Activated CD8-positive, alpha-beta T cell treated with anti-CD3 and anti-CD28 coated beads for 36 hours (primary cell): ENCODE data around the gene GPR4. TPM values are rescaled to one million over a fixed set of nuclear protein-coding genes. Genes with fewer than 3 reads are reported as not detected.

Experiments used
- ATAC-seq: fragments of 200-7000 bp; cut with Tn5 transposase; one replicate; pipeline ENCODE4 v1.10.0; 2021; ENCODE audit warnings: mild to moderate bottlenecking, moderate library complexity
- CTCF ChIA-PET: fragments of 350-600 bp; sonication (Branson Sonifier 250); formaldehyde crosslinking; loops from one replicate; lab custom pipeline; 2021; ENCODE audit warnings: antibody characterized with exemption; lab: Charles Lee
- POLR2A ChIA-PET: fragments of 350-600 bp; sonication (Branson Sonifier 250); formaldehyde crosslinking; loops from one replicate; lab custom pipeline; 2021; ENCODE audit warnings: antibody characterized with exemption; lab: Charles Lee
- DNase-seq: peaks from one replicate; pipeline ENCODE4 v3.0.0-alpha.2; 2020
- H3K27ac Mint-ChIP-seq: one replicate; pipeline ENCODE4 v1.8.0; 2021; ENCODE audit warnings: mild to moderate bottlenecking, mixed read lengths
- H3K27me3 Mint-ChIP-seq: one replicate; pipeline ENCODE4 v1.8.0; 2021; ENCODE audit warnings: mixed read lengths
- H3K36me3 Mint-ChIP-seq: one replicate; pipeline ENCODE4 v1.8.0; 2021; ENCODE audit warnings: low read depth, mixed read lengths
- H3K4me1 Mint-ChIP-seq: one replicate; pipeline ENCODE4 v1.8.0; 2021; ENCODE audit warnings: low read depth, mixed read lengths
- H3K4me3 Mint-ChIP-seq: one replicate; pipeline ENCODE4 v1.8.0; 2021; ENCODE audit warnings: mild to moderate bottlenecking, moderate library complexity, mixed read lengths
- H3K9me3 Mint-ChIP-seq: one replicate; pipeline ENCODE4 v1.8.0; 2021; ENCODE audit warnings: mixed read lengths
- intact Hi-C: fragments of 100-400 bp; cut with micrococcal nuclease; formaldehyde crosslinking; loops from one replicate; pipeline ENCODE4 v1.10.0; 2022
- total RNA-seq, 2 experiments: library from RNA; stranded (reverse); gene quantifications; one replicate each; pipeline ENCODE4 v1.2.3, GENCODE V29; 2021
- TF ChIP-seq, protein P1 (sequence below): fragments of 200-600 bp; IDR thresholded peaks from one replicate; pipeline ENCODE4 v1.8.0; 2022; ENCODE audit warnings: antibody characterized with exemption, mild to moderate bottlenecking

Gene GPR4
- total RNA-seq = not detected

DNA sequence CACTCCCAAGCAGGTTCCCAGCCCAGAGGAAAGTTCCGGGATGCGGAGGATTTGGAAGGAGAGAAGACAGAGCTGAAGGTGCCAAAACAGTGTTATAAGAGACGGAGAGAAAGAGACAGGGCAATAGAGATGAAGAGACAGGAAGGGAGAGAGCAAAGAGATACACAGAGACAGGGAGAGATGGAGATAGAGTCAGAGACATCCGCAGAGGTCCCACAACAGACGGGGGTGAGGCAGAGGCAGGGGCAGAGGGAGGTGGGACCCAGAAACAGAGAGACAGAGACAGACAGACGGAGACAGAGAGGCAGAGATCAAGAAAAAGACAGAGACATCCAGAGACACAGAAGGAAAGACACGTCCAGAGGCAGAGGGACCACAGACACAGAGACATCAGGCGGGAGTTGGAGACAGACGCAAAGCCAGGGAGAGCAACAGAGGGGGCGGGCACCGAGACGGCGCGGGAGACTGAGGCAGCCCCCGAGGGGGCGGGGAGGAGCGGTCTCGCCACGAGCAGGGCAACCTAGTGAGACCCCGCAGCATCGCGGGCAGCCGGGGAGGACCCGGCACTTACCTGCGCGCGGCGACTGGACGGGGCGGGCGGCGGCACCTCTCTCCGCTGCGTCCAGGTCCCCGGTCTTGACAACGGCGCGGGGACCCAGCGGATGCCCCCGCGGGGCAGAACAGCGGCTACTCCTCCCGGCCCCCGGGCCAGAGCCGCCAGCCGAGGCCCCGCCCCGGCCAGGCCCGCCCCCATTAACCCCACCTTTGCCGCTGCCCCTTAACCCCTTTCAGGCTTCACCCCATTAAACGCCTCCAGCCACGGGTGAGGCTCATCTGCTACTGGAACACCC, at the start of gene GPR4:
Gene GPR4, minus strand, starts transcription at position 689 of the 851 bp plus-strand sequence. CDS start 10,346 bp downstream, outside the sequence.
- Mint-ChIP-seq H3K4me1 (peaks cover 24% of the 10 kb centered on the region), H3K9me3 (no peaks in the 10 kb centered on the region), H3K4me3 (no peak within 1 kb of the TSS), H3K27ac (no peak within 1 kb of the TSS), H3K36me3 (no peaks in the 10 kb centered on the region), H3K27me3 (peaks cover 59% of the 10 kb centered on the region)
- intact Hi-C loops = no loop called here
- ChIA-PET POLR2A (interaction anchor here (0.5 to 1.0 kb wide), 2 partner anchors 24 to 248 kb away, joined by 3 read pairs; no protein-coding TSS in a partner anchor), CTCF (no interaction called here)
- peak; percentile 54 for ATAC-seq
- no peak for DNase-seq
- TF ChIP-seq, protein P1, sequence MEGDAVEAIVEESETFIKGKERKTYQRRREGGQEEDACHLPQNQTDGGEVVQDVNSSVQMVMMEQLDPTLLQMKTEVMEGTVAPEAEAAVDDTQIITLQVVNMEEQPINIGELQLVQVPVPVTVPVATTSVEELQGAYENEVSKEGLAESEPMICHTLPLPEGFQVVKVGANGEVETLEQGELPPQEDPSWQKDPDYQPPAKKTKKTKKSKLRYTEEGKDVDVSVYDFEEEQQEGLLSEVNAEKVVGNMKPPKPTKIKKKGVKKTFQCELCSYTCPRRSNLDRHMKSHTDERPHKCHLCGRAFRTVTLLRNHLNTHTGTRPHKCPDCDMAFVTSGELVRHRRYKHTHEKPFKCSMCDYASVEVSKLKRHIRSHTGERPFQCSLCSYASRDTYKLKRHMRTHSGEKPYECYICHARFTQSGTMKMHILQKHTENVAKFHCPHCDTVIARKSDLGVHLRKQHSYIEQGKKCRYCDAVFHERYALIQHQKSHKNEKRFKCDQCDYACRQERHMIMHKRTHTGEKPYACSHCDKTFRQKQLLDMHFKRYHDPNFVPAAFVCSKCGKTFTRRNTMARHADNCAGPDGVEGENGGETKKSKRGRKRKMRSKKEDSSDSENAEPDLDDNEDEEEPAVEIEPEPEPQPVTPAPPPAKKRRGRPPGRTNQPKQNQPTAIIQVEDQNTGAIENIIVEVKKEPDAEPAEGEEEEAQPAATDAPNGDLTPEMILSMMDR = no peak

DNA sequence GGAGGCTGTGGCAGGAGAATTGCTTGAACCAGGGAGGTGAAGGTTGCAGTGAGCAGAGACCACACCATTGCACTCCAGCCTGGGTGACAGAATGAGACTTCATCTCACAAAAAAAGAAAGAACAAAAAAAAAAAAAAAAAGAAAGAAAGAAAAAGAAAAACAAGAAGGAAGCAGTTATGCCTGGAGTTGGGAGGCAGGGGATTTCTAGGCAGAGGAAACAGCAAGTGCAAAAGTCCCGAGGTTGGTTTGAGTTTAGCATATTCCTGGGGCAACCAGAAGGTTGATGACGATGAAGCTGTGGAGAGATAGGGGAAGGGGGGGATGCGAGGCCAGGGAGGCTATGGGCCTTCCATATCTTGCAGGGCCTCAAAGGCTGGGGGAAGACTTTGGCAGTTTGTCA, 48.7 kb upstream of the GPR4 start:
- CTCF ChIA-PET = no interaction called here
- H3K27ac Mint-ChIP-seq = no peak overlapping the region

DNA sequence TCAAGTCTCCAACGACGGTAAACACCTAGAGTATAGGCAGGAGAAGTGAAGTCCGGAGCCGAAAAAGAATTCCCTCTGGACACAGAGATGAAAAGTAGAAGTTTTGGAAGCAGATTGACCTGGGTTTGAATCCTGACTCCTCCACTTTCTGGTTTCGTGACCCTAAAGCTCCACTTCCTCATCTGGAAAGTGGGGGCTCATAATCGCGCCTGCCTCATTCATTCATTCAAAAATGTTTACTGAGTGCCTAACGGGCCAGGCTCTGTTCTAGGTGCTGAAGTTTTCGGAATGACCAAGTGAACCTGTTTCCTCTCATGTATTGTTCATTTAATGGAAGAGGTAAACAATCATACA, 44.3 kb upstream of the GPR4 start:
- Mint-ChIP-seq H3K9me3 (no peaks in the 10 kb centered on the region), H3K36me3 (peaks cover 4% of the 10 kb centered on the region), H3K4me1 (peaks cover 29% of the 10 kb centered on the region), H3K27me3 (peaks cover 3% of the 10 kb centered on the region), H3K4me3 (peak overlapping the region; percentile 74), H3K27ac (peak overlapping the region; percentile 79)
- ATAC-seq (no peak), DNase-seq (peak; percentile 23)
- TF ChIP-seq, protein P1 = no peak
- ChIA-PET CTCF (interaction anchor here (0.7 to 1.6 kb wide), 7 partner anchors 30 to 207 kb away, joined by 3 to 10 read pairs (median 3); partner anchors contain the start of genes OPA3 and QPCTL), POLR2A (interaction anchor here (0.6 to 1.3 kb wide), 6 partner anchors 17 to 150 kb away, joined by 3 to 5 read pairs (median 3); partner anchors contain the start of genes OPA3, QPCTL and RTN2)
- intact Hi-C loops = no loop called here

More for the DNA sequence above, 48.7 kb upstream of the GPR4 start:
- Mint-ChIP-seq H3K4me1 (peaks cover 8% of the 10 kb centered on the region), H3K9me3 (no peaks in the 10 kb centered on the region), H3K4me3 (no peak overlapping the region), H3K36me3 (no peaks in the 10 kb centered on the region), H3K27me3 (no peaks in the 10 kb centered on the region)
- ATAC-seq = no peak
- POLR2A ChIA-PET = interaction anchor here (1.6 kb wide), 1 partner anchor 18 kb away, joined by 3 read pairs; no protein-coding TSS in a partner anchor
- intact Hi-C loops = no loop called here
- TF ChIP-seq, protein P1 = no peak
- DNase-seq = no peak

DNA sequence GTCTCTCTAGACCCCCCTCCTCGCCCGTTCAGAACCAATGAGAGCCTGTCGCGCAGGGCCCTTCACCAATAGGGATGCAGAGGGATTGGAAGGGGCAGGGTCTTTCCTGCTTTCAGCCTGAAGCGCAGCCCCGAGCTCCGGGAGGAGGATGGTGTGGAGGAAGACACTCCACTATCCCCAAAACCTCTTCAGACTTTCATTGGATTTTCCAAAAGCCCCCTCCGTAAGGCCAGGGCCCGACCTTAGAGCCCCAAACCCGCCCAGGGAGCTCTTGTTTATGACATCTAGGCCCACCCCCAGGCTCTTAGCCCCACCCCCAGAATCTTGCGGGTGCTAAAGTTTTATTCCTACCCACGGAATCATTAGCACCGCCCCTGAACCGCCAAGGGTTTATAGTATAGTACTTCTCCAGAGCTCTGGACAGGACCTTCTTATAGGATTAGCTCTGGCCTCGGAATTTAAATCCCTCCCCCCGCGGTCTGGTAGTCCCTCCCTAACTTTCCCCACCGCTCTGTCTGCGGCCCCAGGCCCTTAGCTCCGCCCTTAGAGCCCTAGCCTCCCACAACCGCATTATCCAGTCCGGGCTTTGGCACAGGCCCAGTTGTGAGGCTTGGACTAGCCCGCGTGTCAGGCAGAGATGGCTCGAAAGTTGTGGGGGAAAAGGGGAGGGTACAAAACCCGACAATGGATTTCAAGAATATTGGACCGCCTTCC, 43.8 kb upstream of the GPR4 start:
- Mint-ChIP-seq H3K27ac (peak overlapping the region; percentile 79), H3K27me3 (peaks cover 3% of the 10 kb centered on the region), H3K36me3 (peaks cover 9% of the 10 kb centered on the region), H3K4me1 (peaks cover 34% of the 10 kb centered on the region), H3K9me3 (peaks cover 1% of the 10 kb centered on the region), H3K4me3 (peak overlapping the region; percentile 74)
- CTCF ChIA-PET = interaction anchor here (0.7 to 1.6 kb wide), 7 partner anchors 30 to 207 kb away, joined by 3 to 10 read pairs (median 3); partner anchors contain the start of genes OPA3 and QPCTL
- POLR2A ChIA-PET = interaction anchor here (0.6 to 1.4 kb wide), 10 partner anchors 18 to 149 kb away, joined by 3 to 7 read pairs (median 4); partner anchors contain the start of genes OPA3, QPCTL and RTN2
- TF ChIP-seq, protein P1 = no peak
- intact Hi-C loops = no loop called here
- ATAC-seq = peak; percentile 41
- DNase-seq = peak; percentile 90
